ENCODE measurements around the gene CITED4. TPM values are rescaled to one million over a fixed set of nuclear protein-coding genes. Genes with fewer than 3 reads are reported as not detected.

Gene CITED4
- total and polyA plus RNA-seq, 9 of the 15 experiments (the other 6 are each of a cell fraction or from before 2014, with no cell fraction given) = 0.11 to 1.2 (median 0.17) TPM; not detected in 2

- TF ChIP-seq CCAR2 (IDR thresholded peaks at IDR 0.05; ENCODE audit: low read depth, low read length) = no peak
Observed at GRCh38 chr1:40868051-40868723, 6.0 kb upstream of the CITED4 start (continued).

DNA sequence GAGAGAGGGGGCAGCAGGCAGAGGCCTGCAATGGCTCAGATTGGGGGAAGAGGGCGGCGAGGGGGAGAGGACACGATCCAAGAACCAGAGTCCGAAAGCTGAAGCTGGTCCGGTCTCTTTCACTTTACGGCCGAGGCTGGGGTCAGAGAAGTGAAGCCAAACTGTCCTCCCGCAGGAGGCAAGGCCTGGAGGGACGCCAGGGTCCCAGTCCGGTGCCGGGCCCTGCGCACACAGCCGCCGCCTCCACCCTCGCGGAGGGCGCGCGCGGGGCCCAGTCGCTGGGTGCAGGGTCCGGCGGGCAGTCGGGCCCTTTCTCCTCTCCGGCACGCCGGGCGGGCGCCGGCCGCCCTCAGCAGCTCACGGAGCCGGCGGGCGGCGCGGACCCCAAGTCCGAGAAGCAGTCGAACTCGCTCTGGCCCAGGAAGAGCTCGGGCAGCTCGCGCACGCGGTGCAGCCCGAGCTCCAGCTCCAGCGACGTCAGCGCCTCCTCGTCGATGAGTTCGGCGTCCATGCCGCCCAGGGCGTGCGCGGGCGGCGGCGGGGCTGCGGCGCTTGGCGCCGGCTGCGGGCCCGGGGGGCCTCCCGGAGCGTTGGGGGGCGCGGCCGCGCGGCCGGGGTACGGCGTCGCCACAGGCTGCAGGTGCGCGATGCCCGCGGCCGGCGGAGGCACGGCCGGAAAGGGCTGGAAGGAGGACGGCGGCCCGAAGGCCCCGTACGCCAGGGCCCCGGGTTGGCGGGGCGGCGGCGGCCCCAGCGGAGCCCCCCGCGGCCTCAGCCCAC, 749 bp downstream of the CITED4 start:
- H3K4me3 ChIP-seq = peak overlapping the region; percentile 45
- H3K9me3 ChIP-seq (replicated peaks; ENCODE audit: control insufficient read depth, insufficient read depth, low read depth, low read length) = no peaks in the 10 kb centered on the region
- intact Hi-C loops (cut with micrococcal nuclease) (loop anchor here (1.0 to 5.0 kb wide), 3 partner anchors 56 to 141 kb away; no protein-coding TSS in a partner anchor), in situ Hi-C loops (cut with MboI) (no loop called here)
- H3K9ac ChIP-seq (ENCODE audit: insufficient read depth in 1 of 2, low read depth in 2 of 2, low read length in 2 of 2) = peak overlapping the region in 1 of 2 experiments; percentile 90; a peak in 2 of 4 replicates
- no peaks in the 10 kb centered on the region for H3K36me3 ChIP-seq (ENCODE audit: control insufficient read depth, insufficient read depth, low read length)
- ChIA-PET CTCF (ENCODE audit: low intra/inter-chr PET ratio) (interaction anchor here (0.6 to 2.4 kb wide), 4 partner anchors 87 to 224 kb away, joined by 3 to 19 read pairs (median 8); no protein-coding TSS in a partner anchor), POLR2A (interaction anchor here (0.6 to 1.4 kb wide), 7 partner anchors 64 to 261 kb away, joined by 3 to 9 read pairs (median 3); partner anchors contain the start of gene CTPS1)
- H3K27me3 ChIP-seq (ENCODE audit: control insufficient read depth in 2 of 2, insufficient read depth in 2 of 2, low read length in 2 of 2) = peaks cover 0 to 2% of the 10 kb centered on the region in 2 experiments; a peak in 1 of 5 replicates
- no peak for TF ChIP-seq TEAD2 (tag; IDR thresholded peaks at IDR 0.05)
- peak; percentile 6 for TF ChIP-seq HMGN3 (IDR thresholded peaks at IDR 0.05; ENCODE audit: borderline replicate concordance, extremely low read depth, insufficient read length, low read depth, low read length)
- DNase-seq (ENCODE audit: extremely low read depth in 1 of 4, low spot score in 3 of 4) = no peak
- no peak for ATAC-seq
- H4K20me1 ChIP-seq (replicated peaks; ENCODE audit: control insufficient read depth, insufficient read depth, low read length) = no peaks in the 10 kb centered on the region
- no peaks in the 10 kb centered on the region for H3K79me2 ChIP-seq (ENCODE audit: control insufficient read depth, insufficient read depth, low read length)
- H2AFZ ChIP-seq (ENCODE audit: low read depth, low read length) = 0 out of 2 replicates have a peak overlapping the region, but pooled peaks have one; percentile 85
- FAIRE-seq = no peak
- H3K4me1 ChIP-seq (replicated peaks in 1 of 2; ENCODE audit: control insufficient read depth in 2 of 2, insufficient read depth in 2 of 2, low read length in 2 of 2) = peaks cover 29 to 52% of the 10 kb centered on the region in 2 experiments
- 88% methylated on average over 33 of the region's 98 CpGs for WGBS (ENCODE audit: insufficient coverage, low coverage, missing lambda C conversion rate)
- BruUV-seq (replicated peaks) = no TSS peak
- H3K4me2 ChIP-seq (ENCODE audit: insufficient read depth, low read length) = no peak overlapping the region
- no peaks in the 10 kb centered on the region for H3K9me1 ChIP-seq (ENCODE audit: control insufficient read depth, insufficient read depth, low read length)
- H3K27ac ChIP-seq (ENCODE audit: extremely low read depth, low read depth, low read length) = no peak overlapping the region

Data from K562 (cell line).